Mesendoderm (in vitro differentiated cells): ENCODE data around the gene CLASP2.

Experiments
- DNase-seq: peaks from one replicate; pipeline ENCODE4 v3.0.0; 2013
- H2AK5ac ChIP-seq: 2 replicates; pipeline ENCODE4 v1.6.1; 2013; ENCODE audit warnings: low read length, inconsistent platforms
- H2BK120ac ChIP-seq: 2 replicates; pipeline ENCODE4 v1.6.1; 2013; ENCODE audit warnings: low read depth, mild to moderate bottlenecking, low read length, moderate library complexity, mixed read lengths
- H2BK15ac ChIP-seq: replicated peaks from 2 replicates; pipeline ENCODE4 v1.6.1; 2013; ENCODE audit warnings: low read depth, mild to moderate bottlenecking, moderate library complexity
- H2BK5ac ChIP-seq: 2 replicates; pipeline ENCODE4 v1.6.1; 2013; ENCODE audit warnings: low read length, inconsistent platforms
- H3K18ac ChIP-seq: 2 replicates; pipeline ENCODE4 v1.6.1; 2013; ENCODE audit warnings: mild to moderate bottlenecking, low read length, mixed read lengths
- H3K23ac ChIP-seq: one replicate; pipeline ENCODE4 v1.6.1; 2013; ENCODE audit warnings: low read length
- H3K27ac ChIP-seq: 2 replicates; pipeline ENCODE4 v1.5.1; 2013; ENCODE audit warnings: low read depth, mild to moderate bottlenecking, inconsistent platforms, low read length, moderate library complexity
- H3K27me3 ChIP-seq: 2 replicates; pipeline ENCODE4 v1.6.1; 2013; ENCODE audit warnings: low read length, control low read depth, mild to moderate bottlenecking, inconsistent platforms; ENCODE audit not compliant: insufficient read depth, poor library complexity
- H3K36me3 ChIP-seq: 2 replicates; pipeline ENCODE4 v1.6.1; 2013; ENCODE audit warnings: low read length, inconsistent platforms; ENCODE audit not compliant: control insufficient read depth, insufficient read depth
- H3K4ac ChIP-seq: one replicate; pipeline ENCODE4 v1.6.1; 2013; ENCODE audit warnings: low read depth, mild to moderate bottlenecking, low read length, moderate library complexity
- H3K4me1 ChIP-seq: 2 replicates; pipeline ENCODE4 v1.6.1; 2013; ENCODE audit warnings: low read depth, low read length, inconsistent platforms; ENCODE audit not compliant: control insufficient read depth
- H3K4me2 ChIP-seq: 2 replicates; pipeline ENCODE4 v1.6.1; 2013; ENCODE audit warnings: low read length
- H3K4me3 ChIP-seq: 2 replicates; pipeline ENCODE4 v1.5.1; 2013; ENCODE audit warnings: mild to moderate bottlenecking, low read length
- H3K56ac ChIP-seq: one replicate; pipeline ENCODE4 v1.6.1; 2013; ENCODE audit warnings: low read length
- H3K79me1 ChIP-seq: 2 replicates; pipeline ENCODE4 v1.6.1; 2013; ENCODE audit warnings: low read length, inconsistent platforms
- H3K79me2 ChIP-seq: 2 replicates; pipeline ENCODE4 v1.6.1; 2013; ENCODE audit warnings: mild to moderate bottlenecking, low read length; ENCODE audit not compliant: control insufficient read depth, insufficient read depth
- H3K9ac ChIP-seq: 2 replicates; pipeline ENCODE4 v1.6.1; 2013; ENCODE audit warnings: low read length, inconsistent platforms
- H4K5ac ChIP-seq: one replicate; pipeline ENCODE4 v1.6.1; 2013; ENCODE audit warnings: low read length
- H4K8ac ChIP-seq: one replicate; pipeline ENCODE4 v1.6.1; 2013; ENCODE audit warnings: low read depth, mild to moderate bottlenecking, control low read depth, low read length, moderate library complexity
- WGBS: extraction: QIAGEN DNeasy Blood & Tissue Kit; methylation state at CpG from one replicate; pipeline ENCODE4 v1.1.7; 2013; ENCODE audit warnings: low lambda C conversion rate, missing lambda C conversion rate; ENCODE audit not compliant: insufficient coverage; ENCODE audit errors: extremely low coverage; 5-methylcytosine and 5-hydroxymethylcytosine counted together

CLASP2 gene

DNA sequence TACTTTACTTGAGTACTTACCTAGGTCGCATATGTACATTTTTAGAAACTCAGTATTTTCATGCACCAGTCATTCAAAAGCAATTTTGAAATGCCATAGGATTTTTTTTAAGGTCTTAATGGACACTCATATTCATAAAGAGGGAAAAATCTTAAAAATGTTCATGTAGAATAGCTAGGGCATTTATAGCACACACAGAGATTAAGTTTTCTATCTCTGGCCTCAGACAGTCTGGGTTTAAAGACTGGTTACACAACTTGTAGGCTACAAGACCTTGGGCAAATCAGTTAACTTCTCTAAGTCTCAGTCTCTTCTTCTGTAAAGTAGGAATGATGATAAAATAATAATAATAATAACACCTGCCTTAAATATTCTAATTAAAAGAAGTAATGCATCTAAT is 229.4 kb downstream of the CLASP2 start:
- H3K79me2 ChIP-seq = no peaks in the 10 kb centered on the region
- no peak overlapping the region for H4K8ac ChIP-seq
- no peak overlapping the region for H3K4ac ChIP-seq
- H3K23ac ChIP-seq = no peak overlapping the region
- no peak overlapping the region for H2BK15ac ChIP-seq
- H3K18ac ChIP-seq = no peak overlapping the region
- no peaks in the 10 kb centered on the region for H3K4me1 ChIP-seq
- no peak overlapping the region for H3K9ac ChIP-seq
- no peak overlapping the region for H4K5ac ChIP-seq
- no peak overlapping the region for H2BK120ac ChIP-seq
- no peaks in the 10 kb centered on the region for H3K79me1 ChIP-seq
- H2BK5ac ChIP-seq = no peak overlapping the region
- no peak overlapping the region for H3K56ac ChIP-seq
- H2AK5ac ChIP-seq = no peak overlapping the region
- no CpG with 5 or more reads among the region's 1 CpG for WGBS
- no peaks in the 10 kb centered on the region for H3K36me3 ChIP-seq
- no peak overlapping the region for H3K4me3 ChIP-seq
- H3K27ac ChIP-seq = no peak overlapping the region
- no peak overlapping the region for H3K4me2 ChIP-seq
- DNase-seq = no peak
- H3K27me3 ChIP-seq = no peaks in the 10 kb centered on the region

DNA sequence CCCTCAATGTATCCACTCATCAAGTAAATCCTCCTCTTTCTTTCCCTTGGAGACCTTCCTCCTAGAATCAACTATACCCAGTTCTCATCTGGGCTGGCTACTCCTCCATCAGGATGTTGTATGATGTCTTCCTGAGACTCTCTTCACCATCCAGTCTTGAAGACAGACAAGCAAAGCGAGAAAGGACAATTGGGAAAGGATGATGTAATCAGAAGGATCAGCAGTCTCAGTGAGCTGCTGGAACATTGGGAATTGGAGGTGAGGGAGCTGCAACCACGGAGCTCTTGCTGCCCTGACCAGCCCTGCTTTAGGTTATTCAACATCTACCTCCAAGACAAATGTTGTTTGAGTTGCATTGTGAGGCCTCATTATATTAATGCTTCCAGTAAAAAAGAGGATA is 229.8 kb downstream of the CLASP2 start:
- Histone ChIP-seq H3K27me3 (no peaks in the 10 kb centered on the region), H2AK5ac (no peak overlapping the region), H4K8ac (no peak overlapping the region), H2BK120ac (no peak overlapping the region), H3K36me3 (no peaks in the 10 kb centered on the region), H4K5ac (no peak overlapping the region), H3K56ac (no peak overlapping the region), H3K18ac (no peak overlapping the region), H3K27ac (no peak overlapping the region), H3K4me1 (no peaks in the 10 kb centered on the region), H3K79me2 (no peaks in the 10 kb centered on the region), H3K23ac (no peak overlapping the region), H2BK5ac (no peak overlapping the region), H3K4me2 (no peak overlapping the region), H3K79me1 (no peaks in the 10 kb centered on the region), H3K4ac (no peak overlapping the region), H3K4me3 (no peak overlapping the region), H3K9ac (no peak overlapping the region), H2BK15ac (no peak overlapping the region)
- DNase-seq = peak; percentile 18
- WGBS = no CpG with 5 or more reads among the region's 2 CpGs

DNA sequence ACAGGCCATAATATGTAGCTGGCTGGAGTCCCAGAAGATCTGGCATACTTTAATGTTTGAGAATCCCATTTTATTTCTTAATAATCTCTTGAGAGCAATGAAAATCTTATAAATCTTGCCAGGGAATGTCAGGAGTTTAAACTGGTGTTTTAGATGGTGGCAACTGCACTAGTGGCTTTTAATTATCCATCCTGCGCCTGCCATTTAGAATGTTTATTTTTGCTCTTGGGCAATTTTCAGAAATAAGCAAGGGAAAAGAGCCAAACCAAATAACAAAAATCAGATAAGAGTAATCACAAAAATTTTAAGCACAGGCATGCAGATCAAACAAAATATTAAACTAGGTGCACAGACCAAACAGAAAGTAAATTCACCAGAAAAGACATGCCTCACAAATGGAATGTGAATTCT is 235.9 kb downstream of the CLASP2 start:
- no peak overlapping the region for H4K8ac ChIP-seq
- no peak for DNase-seq
- H3K4me1 ChIP-seq = no peaks in the 10 kb centered on the region
- H2BK120ac ChIP-seq = no peak overlapping the region
- no CpG with 5 or more reads among the region's 1 CpG for WGBS
- no peaks in the 10 kb centered on the region for H3K36me3 ChIP-seq
- no peak overlapping the region for H3K4me2 ChIP-seq
- H3K27ac ChIP-seq = no peak overlapping the region
- H3K79me2 ChIP-seq = no peaks in the 10 kb centered on the region
- H2BK15ac ChIP-seq = no peak overlapping the region
- H3K56ac ChIP-seq = no peak overlapping the region
- no peaks in the 10 kb centered on the region for H3K79me1 ChIP-seq
- no peaks in the 10 kb centered on the region for H3K27me3 ChIP-seq
- H3K23ac ChIP-seq = no peak overlapping the region
- H2AK5ac ChIP-seq = no peak overlapping the region
- H3K9ac ChIP-seq = no peak overlapping the region
- no peak overlapping the region for H3K4ac ChIP-seq
- H4K5ac ChIP-seq = no peak overlapping the region
- no peak overlapping the region for H2BK5ac ChIP-seq
- no peak overlapping the region for H3K18ac ChIP-seq
- H3K4me3 ChIP-seq = no peak overlapping the region

DNA sequence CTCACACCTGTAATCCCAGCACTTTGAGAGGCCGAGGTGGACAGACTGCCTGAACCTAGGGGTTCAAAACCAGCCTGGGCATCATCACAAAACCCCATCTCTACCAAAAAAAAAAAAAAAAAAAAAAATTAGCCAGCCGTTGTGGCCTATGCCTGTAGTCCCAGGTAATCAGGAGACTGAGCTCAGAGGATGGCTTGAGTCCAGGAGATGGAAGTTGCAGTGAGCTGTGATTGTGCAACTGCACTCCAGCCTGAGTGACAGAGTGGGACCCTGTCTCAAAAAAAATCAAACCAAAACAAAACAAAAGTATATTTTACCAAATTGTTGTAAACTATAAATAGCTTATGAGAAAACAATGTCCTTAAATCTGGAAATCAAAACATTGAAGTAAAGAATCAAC is 243.2 kb downstream of the CLASP2 start:
- WGBS = no CpG with 5 or more reads among the region's 2 CpGs
- H3K18ac ChIP-seq = no peak overlapping the region
- no peak overlapping the region for H3K4me2 ChIP-seq
- H4K5ac ChIP-seq = no peak overlapping the region
- no peak overlapping the region for H3K4me3 ChIP-seq
- H2BK15ac ChIP-seq = no peak overlapping the region
- no peak overlapping the region for H3K23ac ChIP-seq
- H2BK120ac ChIP-seq = no peak overlapping the region
- no peak overlapping the region for H2BK5ac ChIP-seq
- H3K56ac ChIP-seq = no peak overlapping the region
- no peak for DNase-seq
- no peak overlapping the region for H2AK5ac ChIP-seq
- no peaks in the 10 kb centered on the region for H3K4me1 ChIP-seq
- no peak overlapping the region for H3K27ac ChIP-seq
- H3K9ac ChIP-seq = no peak overlapping the region
- H3K27me3 ChIP-seq = no peaks in the 10 kb centered on the region
- H3K79me2 ChIP-seq = no peaks in the 10 kb centered on the region
- no peaks in the 10 kb centered on the region for H3K36me3 ChIP-seq
- H3K79me1 ChIP-seq = no peaks in the 10 kb centered on the region
- no peak overlapping the region for H4K8ac ChIP-seq
- no peak overlapping the region for H3K4ac ChIP-seq

DNA sequence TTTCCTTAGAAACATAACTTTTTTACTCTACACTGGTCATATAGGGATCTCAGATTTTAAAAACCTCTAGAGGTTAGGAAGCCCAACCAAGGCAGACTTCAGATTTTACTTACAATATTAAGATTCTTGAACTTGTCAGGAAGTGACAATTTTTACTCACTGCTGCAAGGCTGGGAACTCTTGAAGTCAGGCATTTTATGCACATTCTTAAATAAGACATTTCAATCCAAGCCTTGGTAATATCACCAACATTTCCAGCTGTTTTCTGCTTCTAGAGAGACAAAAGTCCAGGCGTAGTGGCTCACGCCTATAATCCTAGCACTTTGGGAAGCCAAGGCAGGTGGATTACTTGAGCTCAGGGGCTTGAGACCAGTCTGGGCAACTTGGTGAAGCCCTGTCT is 244.2 kb downstream of the CLASP2 start:
- Histone ChIP-seq H3K4me3 (no peak overlapping the region), H3K18ac (no peak overlapping the region), H3K4me2 (no peak overlapping the region), H4K5ac (no peak overlapping the region), H3K79me1 (no peaks in the 10 kb centered on the region), H3K23ac (no peak overlapping the region), H3K9ac (no peak overlapping the region), H2BK5ac (no peak overlapping the region), H2BK15ac (no peak overlapping the region), H2AK5ac (no peak overlapping the region), H3K56ac (no peak overlapping the region), H3K4ac (no peak overlapping the region), H3K4me1 (no peaks in the 10 kb centered on the region), H3K79me2 (no peaks in the 10 kb centered on the region), H3K27me3 (no peaks in the 10 kb centered on the region), H2BK120ac (no peak overlapping the region), H3K27ac (no peak overlapping the region), H3K36me3 (no peaks in the 10 kb centered on the region), H4K8ac (no peak overlapping the region)
- DNase-seq = no peak
- WGBS = no CpG with 5 or more reads among the region's 2 CpGs

DNA sequence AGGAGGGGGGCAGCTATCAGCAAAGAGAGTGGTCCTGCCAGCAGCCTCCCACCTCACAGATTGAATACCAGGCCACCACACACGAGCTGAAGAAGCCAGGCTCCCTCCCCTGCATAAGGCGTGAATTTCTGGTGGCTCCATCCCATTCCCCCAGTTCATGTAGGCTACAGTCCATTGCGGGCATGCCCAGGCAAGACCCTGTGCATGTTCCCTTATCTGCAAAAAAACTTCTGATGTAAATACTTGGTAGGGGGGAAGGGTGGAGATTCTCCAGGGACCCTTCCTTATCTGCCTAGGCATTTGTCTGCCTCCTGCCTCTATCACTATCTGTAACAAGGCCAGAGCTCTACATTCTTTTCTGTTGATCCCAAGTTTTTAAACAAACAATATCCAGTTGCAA is 250.3 kb downstream of the CLASP2 start:
- Histone ChIP-seq H2AK5ac (no peak overlapping the region), H3K36me3 (no peaks in the 10 kb centered on the region), H3K27ac (peak overlapping the region; percentile 51), H4K8ac (no peak overlapping the region), H2BK5ac (no peak overlapping the region), H2BK15ac (no peak overlapping the region), H3K56ac (no peak overlapping the region), H3K4me1 (no peaks in the 10 kb centered on the region), H3K9ac (no peak overlapping the region), H3K4ac (no peak overlapping the region), H2BK120ac (no peak overlapping the region), H3K4me2 (no peak overlapping the region), H3K79me1 (no peaks in the 10 kb centered on the region), H3K79me2 (no peaks in the 10 kb centered on the region), H3K4me3 (no peak overlapping the region), H3K27me3 (no peaks in the 10 kb centered on the region), H4K5ac (no peak overlapping the region), H3K23ac (no peak overlapping the region), H3K18ac (no peak overlapping the region)
- WGBS = no CpG with 5 or more reads among the region's 3 CpGs
- DNase-seq = peak; percentile 74
